ENCODE measurements around the gene PF4V1. TPM values are rescaled to one million over a fixed set of nuclear protein-coding genes. Genes with fewer than 3 reads are reported as not detected.

The PF4V1 gene
- polyA plus RNA-seq, 3 donors, result 0.99 to 3.3 TPM; not detected in 1

DNA sequence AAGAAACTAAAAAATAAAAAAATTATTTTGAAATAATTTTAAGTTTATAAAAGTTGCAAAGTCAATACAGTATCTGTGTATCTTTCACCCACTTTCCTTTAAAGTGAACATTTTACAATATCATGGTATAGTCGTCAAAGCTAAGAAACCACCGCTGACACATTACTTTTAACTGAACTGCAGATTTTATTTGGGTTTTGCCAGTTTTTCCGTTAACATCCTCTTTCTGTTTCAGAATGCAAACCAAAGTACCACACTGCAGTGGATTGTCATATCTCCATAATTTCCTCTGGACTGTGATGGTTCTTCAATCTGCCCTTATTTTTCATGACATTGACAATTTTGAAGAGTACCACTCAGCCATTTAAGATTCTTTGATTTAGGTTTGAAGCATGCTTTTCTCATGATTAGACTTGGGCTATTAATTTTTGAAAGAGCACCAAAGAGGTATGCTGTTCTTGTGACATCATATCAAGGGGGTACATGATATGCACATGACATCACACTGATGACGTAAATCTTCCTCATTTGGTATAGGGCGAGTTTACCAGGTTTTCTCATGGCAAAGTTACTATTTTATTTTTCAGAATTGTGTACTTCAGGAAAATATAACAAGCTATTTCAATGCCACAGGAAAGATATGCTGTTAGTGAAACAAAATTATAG lies 12.5 kb downstream of the PF4V1 start:
- H3K36me3 Mint-ChIP-seq, result peaks cover 0 to 3% of the 10 kb centered on the region in 2 donors
- no peaks in the 10 kb centered on the region for H3K36me3 ChIP-seq (replicated peaks in 1 of 2; ENCODE audit: control insufficient read depth in 1 of 2, insufficient read depth in 2 of 2, low read length in 2 of 2)
- H3K9ac ChIP-seq (ENCODE audit: insufficient read depth, low read length, poor library complexity, severe bottlenecking), result no peak overlapping the region
- WGBS (ENCODE audit: insufficient coverage), result 13% methylated on average over 3 of the region's 5 CpGs
- DNase-seq, result peak in 2 of 3 donors; percentile 31 to 40
- peak overlapping the region in 1 of 7 donors; percentile 18 for H3K27ac Mint-ChIP-seq
- no peaks in the 10 kb centered on the region for H3K27me3 ChIP-seq (ENCODE audit: control insufficient read depth in 2 of 2, insufficient read depth in 2 of 2, low read length in 2 of 2)
- H3K4me1 Mint-ChIP-seq, result peaks cover 27% of the 10 kb centered on the region
- no peak overlapping the region for H3K4me3 Mint-ChIP-seq
- peaks cover 0 to 1% (median 0%) of the 10 kb centered on the region in 7 donors for H3K9me3 Mint-ChIP-seq
- H3K27me3 Mint-ChIP-seq (ENCODE audit: low read depth in 3 of 3), result peaks cover 0 to 4% (median 2%) of the 10 kb centered on the region in 3 donors
- TF ChIP-seq, protein P1, sequence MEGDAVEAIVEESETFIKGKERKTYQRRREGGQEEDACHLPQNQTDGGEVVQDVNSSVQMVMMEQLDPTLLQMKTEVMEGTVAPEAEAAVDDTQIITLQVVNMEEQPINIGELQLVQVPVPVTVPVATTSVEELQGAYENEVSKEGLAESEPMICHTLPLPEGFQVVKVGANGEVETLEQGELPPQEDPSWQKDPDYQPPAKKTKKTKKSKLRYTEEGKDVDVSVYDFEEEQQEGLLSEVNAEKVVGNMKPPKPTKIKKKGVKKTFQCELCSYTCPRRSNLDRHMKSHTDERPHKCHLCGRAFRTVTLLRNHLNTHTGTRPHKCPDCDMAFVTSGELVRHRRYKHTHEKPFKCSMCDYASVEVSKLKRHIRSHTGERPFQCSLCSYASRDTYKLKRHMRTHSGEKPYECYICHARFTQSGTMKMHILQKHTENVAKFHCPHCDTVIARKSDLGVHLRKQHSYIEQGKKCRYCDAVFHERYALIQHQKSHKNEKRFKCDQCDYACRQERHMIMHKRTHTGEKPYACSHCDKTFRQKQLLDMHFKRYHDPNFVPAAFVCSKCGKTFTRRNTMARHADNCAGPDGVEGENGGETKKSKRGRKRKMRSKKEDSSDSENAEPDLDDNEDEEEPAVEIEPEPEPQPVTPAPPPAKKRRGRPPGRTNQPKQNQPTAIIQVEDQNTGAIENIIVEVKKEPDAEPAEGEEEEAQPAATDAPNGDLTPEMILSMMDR (IDR thresholded peaks at IDR 0.05), result no peak
- H3K79me2 ChIP-seq (ENCODE audit: insufficient read depth, low read length), result peaks cover 4% of the 10 kb centered on the region
- H3K4me3 ChIP-seq (replicated peaks in 1 of 3; ENCODE audit: low read depth in 2 of 3, low read length in 3 of 3), result no peak overlapping the region
- H3K4me2 ChIP-seq (replicated peaks; ENCODE audit: extremely low read depth, low read length, poor library complexity, severe bottlenecking), result peak overlapping the region; percentile 9
- H3K9me3 ChIP-seq (replicated peaks in 1 of 2; ENCODE audit: control insufficient read depth in 1 of 2, insufficient read depth in 1 of 2, low read length in 2 of 2), result no peaks in the 10 kb centered on the region
- H2AFZ ChIP-seq (ENCODE audit: insufficient read depth, low read depth, low read length, poor library complexity, severe bottlenecking), result no peak overlapping the region
- H3K27ac ChIP-seq (ENCODE audit: low read depth in 1 of 2, low read length in 2 of 2), result no peak overlapping the region
- intact Hi-C loops (cut with micrococcal nuclease), result no loop called here
- H4K20me1 ChIP-seq (ENCODE audit: insufficient read depth, low read length), result no peaks in the 10 kb centered on the region
- peaks cover 11 to 35% of the 10 kb centered on the region in 2 donors for H3K4me1 ChIP-seq (ENCODE audit: control insufficient read depth in 1 of 2, insufficient read depth in 2 of 2, low read length in 2 of 2)

DNA sequence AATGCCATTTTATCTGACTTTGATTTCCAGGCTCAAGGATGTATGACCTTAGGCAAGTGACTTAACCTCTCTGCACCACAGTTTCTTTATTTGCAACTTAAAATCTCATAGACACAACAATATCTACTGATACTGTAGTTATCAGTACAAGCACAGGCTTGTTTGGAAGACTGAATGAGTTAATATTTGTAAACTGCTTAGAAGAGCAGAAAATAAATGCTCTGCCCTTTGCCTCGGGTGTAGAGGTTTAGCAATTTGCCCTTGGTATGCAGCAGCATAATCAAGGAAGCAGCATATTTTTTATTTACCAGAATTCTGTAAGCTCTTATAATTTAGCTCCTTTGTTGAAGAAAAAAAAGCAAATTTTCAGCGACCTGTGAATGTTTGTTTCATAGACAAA lies 13.2 kb downstream of the PF4V1 start:
- H3K4me1 ChIP-seq (ENCODE audit: control insufficient read depth in 1 of 2, insufficient read depth in 2 of 2, low read length in 2 of 2), result peaks cover 13 to 41% of the 10 kb centered on the region in 2 donors
- H3K4me1 Mint-ChIP-seq, result peaks cover 32% of the 10 kb centered on the region
- H3K27ac ChIP-seq (ENCODE audit: low read depth in 1 of 2, low read length in 2 of 2), result no peak overlapping the region
- intact Hi-C loops (cut with micrococcal nuclease), result no loop called here
- no peak overlapping the region for H3K27ac Mint-ChIP-seq
- H3K27me3 Mint-ChIP-seq (ENCODE audit: low read depth in 3 of 3), result peaks cover 0 to 4% (median 2%) of the 10 kb centered on the region in 3 donors
- H3K9ac ChIP-seq (ENCODE audit: insufficient read depth, low read length, poor library complexity, severe bottlenecking), result no peak overlapping the region
- no peak overlapping the region for H2AFZ ChIP-seq (ENCODE audit: insufficient read depth, low read depth, low read length, poor library complexity, severe bottlenecking)
- no peak overlapping the region for H3K4me3 Mint-ChIP-seq
- no CpG with 5 or more reads among the region's 2 CpGs for WGBS (ENCODE audit: insufficient coverage)
- no peaks in the 10 kb centered on the region for H3K36me3 ChIP-seq (replicated peaks in 1 of 2; ENCODE audit: control insufficient read depth in 1 of 2, insufficient read depth in 2 of 2, low read length in 2 of 2)
- no peaks in the 10 kb centered on the region for H3K9me3 ChIP-seq (replicated peaks in 1 of 2; ENCODE audit: control insufficient read depth in 1 of 2, insufficient read depth in 1 of 2, low read length in 2 of 2)
- H4K20me1 ChIP-seq (ENCODE audit: insufficient read depth, low read length), result no peaks in the 10 kb centered on the region
- H3K36me3 Mint-ChIP-seq, result peaks cover 0 to 3% of the 10 kb centered on the region in 2 donors
- H3K79me2 ChIP-seq (ENCODE audit: insufficient read depth, low read length), result peaks cover 4% of the 10 kb centered on the region
- H3K27me3 ChIP-seq (ENCODE audit: control insufficient read depth in 2 of 2, insufficient read depth in 2 of 2, low read length in 2 of 2), result no peaks in the 10 kb centered on the region
- TF ChIP-seq, protein P1 (IDR thresholded peaks at IDR 0.05), result no peak
- no peak for DNase-seq
- no peak overlapping the region for H3K4me3 ChIP-seq (replicated peaks in 1 of 3; ENCODE audit: low read depth in 2 of 3, low read length in 3 of 3)
- no peak overlapping the region for H3K4me2 ChIP-seq (replicated peaks; ENCODE audit: extremely low read depth, low read length, poor library complexity, severe bottlenecking)
- peaks cover 0 to 1% (median 0%) of the 10 kb centered on the region in 7 donors for H3K9me3 Mint-ChIP-seq
